HepG2 (cell line): ENCODE results near the gene OBSL1.

ENCODE experiments used
- GATAD1 ChIP-seq: IDR thresholded peaks from 2 replicates; pipeline ENCODE4 v1.6.1; 2016; ENCODE audit warnings: missing genetic modification reagents, missing compliant biosample characterization
- NCOR1 ChIP-seq: fragments of 200-600 bp; sonication (generic); IDR thresholded peaks from 2 replicates; pipeline ENCODE4 v1.7.0; 2017; ENCODE audit warnings: antibody characterized with exemption, low read length, borderline replicate concordance
- POLR2A ChIP-seq, 2 experiments: IDR thresholded peaks; 2 replicates each; pipeline ENCODE4 v1.6.1; 2011; ENCODE audit warnings: low read depth in 2 of 2, low read length in 2 of 2, mild to moderate bottlenecking in 1 of 2, moderate library complexity in 1 of 2; ENCODE audit not compliant: insufficient read depth in 1 of 2
- POLR2AphosphoS5 ChIP-seq: IDR thresholded peaks from 2 replicates; pipeline ENCODE4 v1.6.1; 2012; ENCODE audit warnings: low read depth, low read length
- YY1 ChIP-seq: IDR thresholded peaks from 2 replicates; pipeline ENCODE4 v1.6.1; 2011; ENCODE audit warnings: low read length, low read depth, moderate library complexity, mild to moderate bottlenecking; ENCODE audit not compliant: insufficient read depth, insufficient replicate concordance
- ZNF777 ChIP-seq: sonication (generic); formaldehyde crosslinking; IDR thresholded peaks from 2 replicates; pipeline ENCODE4 v1.4.0; 2020; ENCODE audit warnings: missing genetic modification reagents
- TF ChIP-seq, protein P1 (sequence below): sonication (generic); formaldehyde crosslinking; IDR thresholded peaks from 2 replicates; pipeline ENCODE4 v1.4.0; 2020; ENCODE audit warnings: missing genetic modification reagents

DNA sequence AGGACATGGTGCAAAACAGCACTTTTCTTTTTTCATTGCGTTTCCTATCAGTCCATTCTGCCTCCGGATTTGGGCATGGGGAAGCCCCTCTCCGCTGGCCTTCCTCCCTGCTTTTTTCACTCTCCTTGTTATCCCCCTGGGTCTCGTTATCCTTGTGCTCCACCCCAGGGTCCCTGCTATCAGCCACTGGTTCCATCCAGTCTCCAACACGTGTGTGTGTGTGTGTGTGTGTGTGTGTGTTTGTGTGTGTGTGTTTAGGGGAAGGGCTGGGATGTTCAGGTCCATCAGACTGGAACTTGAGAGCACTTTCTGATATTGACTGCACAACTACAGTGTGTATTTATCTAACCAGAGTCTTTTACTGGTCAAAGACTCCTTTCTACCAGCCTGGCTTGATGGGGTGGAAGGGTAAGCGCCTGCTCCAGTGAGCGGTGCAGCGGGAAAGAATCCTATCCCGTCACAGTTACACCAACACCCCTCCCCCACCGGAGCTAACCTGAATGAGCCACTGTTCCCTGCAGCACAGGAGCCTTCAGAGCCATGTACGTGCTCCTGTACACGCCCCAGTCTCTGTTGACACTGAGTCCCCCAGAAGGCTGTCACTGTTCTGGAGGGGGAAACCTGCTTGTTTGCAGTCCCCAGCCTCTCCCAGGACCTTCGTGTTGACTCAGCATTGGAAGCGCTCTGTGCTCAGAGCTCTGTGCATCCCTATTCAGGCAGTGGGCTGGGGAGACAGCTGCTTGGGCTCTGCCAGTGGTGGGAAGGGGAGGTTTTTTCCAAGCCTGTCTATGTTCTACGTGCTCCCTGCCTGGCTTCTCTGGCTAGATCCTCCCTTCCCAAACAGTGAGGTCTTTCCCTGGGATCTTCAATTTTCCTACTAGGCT lies 5.4 kb upstream of the OBSL1 start:
- TF ChIP-seq NCOR1, result peak; percentile 70; the same call in 1 of the 2 replicates
- TF ChIP-seq POLR2AphosphoS5, result peak; percentile 79
- no peak; a peak in 1 of 4 replicates for TF ChIP-seq POLR2A (IDR thresholded peaks at IDR 0.05; ENCODE audit: insufficient read depth in 1 of 2, low read depth in 2 of 2, low read length in 2 of 2)
- TF ChIP-seq YY1, result peak; percentile 76
- TF ChIP-seq, protein P1, sequence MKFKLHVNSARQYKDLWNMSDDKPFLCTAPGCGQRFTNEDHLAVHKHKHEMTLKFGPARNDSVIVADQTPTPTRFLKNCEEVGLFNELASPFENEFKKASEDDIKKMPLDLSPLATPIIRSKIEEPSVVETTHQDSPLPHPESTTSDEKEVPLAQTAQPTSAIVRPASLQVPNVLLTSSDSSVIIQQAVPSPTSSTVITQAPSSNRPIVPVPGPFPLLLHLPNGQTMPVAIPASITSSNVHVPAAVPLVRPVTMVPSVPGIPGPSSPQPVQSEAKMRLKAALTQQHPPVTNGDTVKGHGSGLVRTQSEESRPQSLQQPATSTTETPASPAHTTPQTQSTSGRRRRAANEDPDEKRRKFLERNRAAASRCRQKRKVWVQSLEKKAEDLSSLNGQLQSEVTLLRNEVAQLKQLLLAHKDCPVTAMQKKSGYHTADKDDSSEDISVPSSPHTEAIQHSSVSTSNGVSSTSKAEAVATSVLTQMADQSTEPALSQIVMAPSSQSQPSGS (CRISPR knock-in tag), result peak; percentile 94
- peak; percentile 79 for TF ChIP-seq GATAD1 (CRISPR knock-in tag)
- TF ChIP-seq ZNF777 (CRISPR knock-in tag), result no peak
